GM12878 (cell line): ENCODE measurements around the gene IL17RE. TPM values are rescaled to one million over a fixed set of nuclear protein-coding genes. Genes with fewer than 3 reads are reported as not detected.

Experiments
- BACH1 ChIP-seq: fragments of 450-650 bp; IDR thresholded peaks from 2 replicates; pipeline ENCODE4 v1.6.1; 2017; ENCODE audit warnings: mild to moderate bottlenecking, borderline replicate concordance
- BCL11A ChIP-seq: IDR thresholded peaks from 2 replicates; pipeline ENCODE4 v1.6.1; 2011; ENCODE audit warnings: low read depth, low read length
- CHD1 ChIP-seq: IDR thresholded peaks from 2 replicates; pipeline ENCODE4 v1.6.1; 2012; ENCODE audit warnings: low read depth, low read length, improper control_type of control experiment
- CHD2 ChIP-seq: IDR thresholded peaks from 2 replicates; pipeline ENCODE4 v1.6.1; 2011; ENCODE audit warnings: low read depth, low read length, improper control_type of control experiment, borderline replicate concordance
- EZH2 ChIP-seq: IDR thresholded peaks from 2 replicates; pipeline ENCODE4 v1.6.1; 2012; ENCODE audit warnings: low read depth, mild to moderate bottlenecking, control low read depth, inconsistent platforms, low read length, borderline replicate concordance; ENCODE audit not compliant: control insufficient read depth
- GATAD2B ChIP-seq: fragments of 450-650 bp; conservative IDR thresholded peaks from 2 replicates; pipeline ENCODE4 v1.6.1; 2017; ENCODE audit warnings: low read depth, mild to moderate bottlenecking, moderate library complexity
- HDAC6 ChIP-seq: fragments of 200-600 bp; sonication (generic); IDR thresholded peaks from one replicate; pipeline ENCODE4 v1.8.0; 2017; ENCODE audit warnings: antibody characterized with exemption; ENCODE audit not compliant: unreplicated experiment
- HDGF ChIP-seq: fragments of 450-650 bp; IDR thresholded peaks from 2 replicates; pipeline ENCODE4 v1.6.1; 2016; ENCODE audit warnings: antibody characterized with exemption
- IRF3 ChIP-seq: fragments of 450-650 bp; IDR thresholded peaks from 2 replicates; pipeline ENCODE4 v1.6.1; 2014; ENCODE audit warnings: mild to moderate bottlenecking
- JUNB ChIP-seq: IDR thresholded peaks from 2 replicates; pipeline ENCODE4 v1.6.1; 2016; ENCODE audit warnings: antibody characterized with exemption, mild to moderate bottlenecking
- KLF5 ChIP-seq: fragments of 450-650 bp; IDR thresholded peaks from 2 replicates; pipeline ENCODE4 v1.6.1; 2014; ENCODE audit warnings: mild to moderate bottlenecking; ENCODE audit not compliant: partially characterized antibody
- LARP7 ChIP-seq: fragments of 450-650 bp; IDR thresholded peaks from 2 replicates; pipeline ENCODE4 v1.6.1; 2017; ENCODE audit warnings: mild to moderate bottlenecking
- MAX ChIP-seq: IDR thresholded peaks from 2 replicates; pipeline ENCODE4 v1.6.1; 2012; ENCODE audit warnings: low read depth, low read length, improper control_type of control experiment
- MEF2B ChIP-seq: fragments of 450-650 bp; IDR thresholded peaks from 2 replicates; pipeline ENCODE4 v1.6.1; 2018; ENCODE audit warnings: mild to moderate bottlenecking, moderate library complexity; ENCODE audit not compliant: partially characterized antibody, poor library complexity, severe bottlenecking
- MXI1 ChIP-seq: fragments of 150-350 bp; IDR thresholded peaks from 2 replicates; pipeline ENCODE4 v1.6.1; 2011; ENCODE audit warnings: low read depth, mild to moderate bottlenecking, inconsistent platforms, low read length, improper control_type of control experiment
- MYC ChIP-seq: IDR thresholded peaks from 2 replicates; pipeline ENCODE4 v1.6.1; 2011; ENCODE audit warnings: mild to moderate bottlenecking, low read length, moderate library complexity, inconsistent platforms; ENCODE audit not compliant: insufficient read depth, insufficient replicate concordance, insufficient read length, severe bottlenecking
- NBN ChIP-seq: fragments of 450-650 bp; IDR thresholded peaks from 2 replicates; pipeline ENCODE4 v1.6.1; 2016
- NKRF ChIP-seq: fragments of 450-650 bp; conservative IDR thresholded peaks from 2 replicates; pipeline ENCODE4 v1.6.1; 2017; ENCODE audit warnings: mild to moderate bottlenecking, moderate library complexity
- NR2F1 ChIP-seq: fragments of 450-650 bp; conservative IDR thresholded peaks from 2 replicates; pipeline ENCODE4 v1.6.1; 2017; ENCODE audit warnings: mild to moderate bottlenecking
- PAX5 ChIP-seq: IDR thresholded peaks from 2 replicates; pipeline ENCODE4 v1.6.1; 2011; ENCODE audit warnings: low read depth, low read length, borderline replicate concordance
- POLR2AphosphoS5 ChIP-seq: IDR thresholded peaks from 2 replicates; pipeline ENCODE4 v1.6.1; 2011; ENCODE audit warnings: mild to moderate bottlenecking, low read length, inconsistent platforms
- POU2F2 ChIP-seq: IDR thresholded peaks from 3 replicates; pipeline ENCODE4 v1.6.1; 2011; ENCODE audit warnings: low read depth, mild to moderate bottlenecking, low read length, borderline replicate concordance
- SMC3 ChIP-seq: IDR thresholded peaks from 2 replicates; pipeline ENCODE4 v1.6.1; 2011; ENCODE audit warnings: low read length, improper control_type of control experiment, borderline replicate concordance
- TCF3 ChIP-seq: IDR thresholded peaks from 2 replicates; pipeline ENCODE4 v1.6.1; 2012; ENCODE audit warnings: low read depth, mild to moderate bottlenecking, low read length, borderline replicate concordance; ENCODE audit not compliant: insufficient read depth
- USF1 ChIP-seq: IDR thresholded peaks from 2 replicates; pipeline ENCODE4 v1.6.1; 2011; ENCODE audit warnings: borderline replicate concordance, low read depth, mild to moderate bottlenecking, moderate library complexity, mixed read lengths, low read length; ENCODE audit not compliant: insufficient read depth; ENCODE audit errors: extremely low read length
- YY1 ChIP-seq: IDR thresholded peaks from 2 replicates; pipeline ENCODE4 v1.6.1; 2011; ENCODE audit warnings: low read depth, mild to moderate bottlenecking, low read length
- ZNF24 ChIP-seq: fragments of 450-650 bp; IDR thresholded peaks from 2 replicates; pipeline ENCODE4 v1.6.1; 2017; ENCODE audit warnings: antibody characterized with exemption, mild to moderate bottlenecking
- ZNF622 ChIP-seq: fragments of 450-650 bp; IDR thresholded peaks from 2 replicates; pipeline ENCODE4 v1.6.1; 2017; ENCODE audit warnings: mild to moderate bottlenecking, inconsistent platforms
- polyA plus RNA-seq, 11 experiments: library from polyadenylated mRNA; depleted of rRNA in 4 of 11; unstranded in 6 of 11; stranded (reverse) in 5 of 11; fragments of >200 nt; fragmentation: Nextera tagmentation in 4 of 11; fragmentation: Illumina TruSeq in 1 of 11; extraction: Ambion mirVana in 4 of 11; extraction: Trizol in 1 of 11; gene quantifications; 1 replicate in 1 of 11; 2 replicates in 10 of 11; pipeline versions ENCODE4 v1.2.1 to v1.2.3, GENCODE V29; 2011 to 2016; ENCODE audit warnings: inconsistent platforms in 2 of 11, missing spikeins in 2 of 11, low read depth in 1 of 11
- total RNA-seq, 4 experiments: library from RNA; depleted of rRNA in 3 of 4; stranded (reverse); fragments of >200 nt in 3 of 4; fragmentation: Illumina TruSeq in 1 of 4; extraction: Trizol in 1 of 4; gene quantifications; 2 replicates each; pipeline versions ENCODE4 v1.2.1 to v1.2.3, GENCODE V29; 2013 to 2021

The IL17RE gene
- total and polyA plus RNA-seq, 10 of the 15 experiments (the other 5 are each of a cell fraction or from before 2014, with no cell fraction given), result 0.04 to 0.51 (median 0.12) TPM; not detected in 2

- TF ChIP-seq CHD1 (peak; percentile 80; the same call in 1 of the 2 replicates), PAX5 (0 out of 2 replicates have a peak, but pooled peaks have one; percentile 37), MYC (peak; percentile 80), NR2F1 (peak; percentile 89), ZNF24 (0 out of 2 replicates have a peak, but pooled peaks have one; percentile 3), NKRF (peak; percentile 61), SMC3 (no peak), CHD2 (peak; percentile 34; the same call in 1 of the 2 replicates), USF1 (no peak), ZNF622 (no peak), BCL11A (no peak), YY1 (peak; percentile 67; the same call in 1 of the 2 replicates), MXI1 (peak; percentile 56; the same call in 1 of the 2 replicates), JUNB (no peak), POU2F2 (peak; percentile 37; the same call in 2 of the 3 replicates), POLR2AphosphoS5 (peak; percentile 94), HDGF (peak; percentile 56; the same call in 1 of the 2 replicates), IRF3 (no peak), TCF3 (no peak; the same call in 1 of the 2 replicates), KLF5 (no peak), MAX (no peak), GATAD2B (peak; percentile 99), BACH1 (peak; percentile 99), HDAC6 (no peak), EZH2 (no peak), NBN (peak; percentile 92), LARP7 (peak; percentile 92), MEF2B (no peak)
These were observed 12.2 kb upstream of the IL17RE start, which contains the start of gene JAGN1 (continued) for GRCh38 chr3:9890249-9891071.
